IPS-NIHi11 (cell line): ENCODE measurements around the gene TCFL5.

Experiments
- DNase-seq: peaks from one replicate; pipeline ENCODE4 v3.0.0; 2012; ENCODE audit warnings: mixed read lengths, low spot score

The TCFL5 gene

DNA sequence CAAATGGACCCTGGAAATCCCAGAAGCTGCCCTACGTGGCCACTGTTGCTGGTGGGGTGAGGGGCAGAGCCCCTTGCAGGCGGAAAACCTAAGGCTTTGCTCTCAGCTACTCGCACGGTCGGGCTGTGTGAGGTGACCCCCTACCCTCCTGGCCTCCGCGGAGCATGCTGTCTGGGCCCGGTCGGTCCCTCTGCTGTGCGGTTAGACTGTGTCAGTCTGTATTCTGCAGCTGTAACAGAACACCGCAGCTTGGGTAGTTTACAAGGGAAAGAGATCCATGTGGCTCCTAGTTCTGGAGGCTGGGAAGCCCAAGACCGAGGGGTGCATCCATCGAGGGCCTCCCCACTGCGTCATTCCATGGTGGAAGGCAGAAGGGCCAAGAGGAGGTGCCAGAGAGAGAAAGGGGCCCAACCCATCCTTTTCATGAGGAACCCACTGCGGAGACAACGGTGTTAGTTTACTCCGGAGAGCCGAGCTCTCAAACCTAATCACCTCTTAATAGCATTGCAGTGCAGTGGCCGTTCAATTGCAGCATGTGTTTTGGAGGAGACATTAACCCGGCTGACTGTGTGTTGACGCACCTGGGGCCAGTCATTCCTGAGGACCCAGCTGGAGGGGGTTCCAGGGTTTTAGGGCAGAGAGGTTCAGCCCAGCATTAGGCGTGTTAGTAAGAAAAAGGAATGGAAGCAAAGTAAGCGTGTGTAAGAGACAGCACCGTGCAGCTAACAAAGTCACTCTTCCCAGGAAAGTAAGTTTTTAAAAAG, 26.5 kb downstream of the TCFL5 start:
- DNase-seq, result no peak

DNA sequence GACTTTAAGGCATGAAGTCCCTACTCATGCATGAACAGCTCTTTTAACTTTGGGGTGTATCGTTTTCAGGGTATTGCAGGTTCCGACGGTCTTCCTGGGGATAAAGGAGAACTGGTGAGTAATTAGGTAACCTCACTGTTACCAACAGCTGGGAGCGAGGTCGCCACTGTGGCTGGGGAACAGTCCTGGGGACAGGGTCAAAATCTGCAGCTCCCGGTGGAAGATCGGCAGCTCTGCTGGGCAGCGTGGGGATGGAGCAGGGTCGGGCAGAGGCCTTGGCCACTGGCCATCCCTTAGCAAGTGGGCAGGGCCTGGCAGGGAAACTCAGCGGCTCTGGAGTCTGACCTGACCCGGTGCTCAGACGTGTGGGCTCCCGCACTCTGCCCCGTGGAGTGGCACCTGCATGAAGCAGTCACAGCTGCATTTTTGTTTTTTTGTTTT, 28.7 kb downstream of the TCFL5 start:
- no peak for DNase-seq

DNA sequence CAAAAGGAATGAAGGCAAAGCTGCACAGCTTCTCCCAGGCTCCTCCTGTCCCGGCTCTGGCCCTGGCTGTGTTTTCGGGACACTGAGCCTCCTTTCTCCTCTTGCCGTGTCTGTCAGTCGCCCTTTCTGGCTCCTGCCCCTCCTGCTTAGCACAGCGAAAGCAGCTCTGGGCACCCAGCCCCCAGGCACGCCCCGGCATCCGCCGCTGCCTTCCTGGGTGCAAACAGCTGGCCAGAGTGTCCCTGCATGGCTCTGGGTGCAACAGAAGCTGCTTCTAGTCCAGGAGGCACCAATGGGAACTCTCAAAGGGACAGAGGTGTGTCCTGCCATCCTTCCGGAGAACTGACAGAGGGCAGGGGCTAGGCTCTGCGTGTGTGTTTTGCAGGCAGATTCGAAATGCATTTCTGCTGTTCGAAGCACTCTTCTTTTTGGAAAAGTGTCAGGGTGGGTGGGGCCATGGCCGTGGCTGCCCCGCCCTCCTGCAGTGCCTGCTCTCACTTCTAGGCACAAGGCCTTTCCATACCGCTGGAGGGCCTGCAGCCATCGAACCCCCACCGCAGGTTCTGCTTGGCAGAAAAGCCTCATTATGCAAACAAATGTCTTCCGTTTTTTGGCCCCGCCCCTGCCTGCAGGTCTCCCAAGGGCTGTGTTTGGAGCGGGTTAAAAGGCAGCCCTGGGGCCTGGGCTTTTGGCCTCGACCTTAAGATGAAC, 29.3 kb downstream of the TCFL5 start:
- DNase-seq, result no peak

DNA sequence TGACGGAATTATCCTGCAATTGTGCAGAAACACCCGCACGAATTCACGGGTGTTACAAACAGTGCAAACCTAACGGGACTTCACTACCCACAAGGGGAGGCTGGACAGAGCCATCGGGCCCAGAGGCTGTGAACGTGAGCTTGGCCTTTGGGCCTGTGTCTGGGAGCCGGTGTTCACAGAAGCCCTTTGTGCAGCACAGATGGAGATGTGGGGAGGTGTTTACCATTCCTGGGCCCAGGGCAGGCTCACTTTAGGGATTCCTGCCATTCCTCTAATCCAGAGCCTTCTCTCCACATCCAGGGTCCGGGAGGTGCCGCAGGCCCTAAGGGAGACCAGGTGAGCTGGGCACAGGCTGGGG, 29.8 kb downstream of the TCFL5 start:
- DNase-seq, result no peak

DNA sequence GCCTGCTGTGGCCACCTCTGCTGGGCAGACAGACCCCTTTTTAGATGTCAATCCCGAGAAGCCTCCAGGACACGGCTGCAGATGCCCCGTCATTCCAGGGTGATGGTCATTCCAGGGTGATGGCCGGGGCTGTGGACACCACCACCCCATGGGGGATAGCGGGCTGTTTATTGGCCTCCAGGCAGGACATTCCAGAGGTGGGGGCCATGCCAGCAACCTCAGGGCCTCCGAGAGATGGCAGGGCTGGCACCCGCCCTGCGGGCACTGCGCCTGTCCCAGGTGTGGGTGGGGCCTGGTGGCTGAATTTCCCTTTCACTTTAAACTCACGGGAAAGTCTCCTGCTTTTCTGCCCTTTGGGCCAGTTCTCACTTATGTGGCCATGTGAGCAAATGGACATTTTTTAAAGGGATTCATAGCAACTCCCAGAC, 30.2 kb downstream of the TCFL5 start:
- DNase-seq, result no peak

DNA sequence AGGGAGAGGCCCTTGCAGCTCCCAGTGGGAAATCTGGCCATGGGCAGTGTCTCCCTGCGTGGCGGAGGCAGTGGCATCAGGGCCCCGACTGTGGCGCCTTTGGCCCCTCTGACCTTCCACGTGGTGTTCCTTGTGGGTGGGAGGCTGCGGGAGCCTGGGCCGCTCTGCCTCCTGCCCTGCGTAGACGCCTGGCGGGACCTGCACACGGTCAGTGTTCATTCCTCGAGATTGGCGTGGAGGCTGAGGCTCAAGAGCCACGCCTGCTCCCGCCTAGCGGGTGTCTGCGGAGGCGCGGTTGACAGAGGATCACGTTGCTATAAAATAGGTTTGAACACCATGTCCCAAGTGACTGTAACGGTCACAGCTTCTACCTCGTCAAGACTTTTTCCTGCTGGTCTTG, 30.8 kb downstream of the TCFL5 start:
- DNase-seq, result no peak

DNA sequence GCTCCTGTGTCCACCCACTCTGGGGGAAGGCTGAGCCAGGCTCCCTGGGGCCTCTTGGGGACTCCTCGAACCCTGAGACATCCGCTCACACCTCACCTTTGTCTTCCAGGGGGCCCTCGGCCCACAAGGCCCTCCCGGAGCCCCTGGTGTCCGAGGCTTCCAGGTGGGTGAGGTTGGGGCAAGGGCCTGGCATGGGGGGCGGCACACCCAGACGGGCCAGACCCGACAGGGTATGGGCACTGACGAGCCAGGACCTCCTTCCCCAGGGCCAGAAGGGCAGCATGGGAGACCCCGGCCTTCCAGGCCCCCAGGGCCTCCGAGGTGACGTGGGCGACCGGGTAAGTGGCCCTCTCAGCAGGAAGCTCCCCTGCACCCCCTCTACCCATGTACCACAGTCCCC, 31.4 kb downstream of the TCFL5 start:
- no peak for DNase-seq

DNA sequence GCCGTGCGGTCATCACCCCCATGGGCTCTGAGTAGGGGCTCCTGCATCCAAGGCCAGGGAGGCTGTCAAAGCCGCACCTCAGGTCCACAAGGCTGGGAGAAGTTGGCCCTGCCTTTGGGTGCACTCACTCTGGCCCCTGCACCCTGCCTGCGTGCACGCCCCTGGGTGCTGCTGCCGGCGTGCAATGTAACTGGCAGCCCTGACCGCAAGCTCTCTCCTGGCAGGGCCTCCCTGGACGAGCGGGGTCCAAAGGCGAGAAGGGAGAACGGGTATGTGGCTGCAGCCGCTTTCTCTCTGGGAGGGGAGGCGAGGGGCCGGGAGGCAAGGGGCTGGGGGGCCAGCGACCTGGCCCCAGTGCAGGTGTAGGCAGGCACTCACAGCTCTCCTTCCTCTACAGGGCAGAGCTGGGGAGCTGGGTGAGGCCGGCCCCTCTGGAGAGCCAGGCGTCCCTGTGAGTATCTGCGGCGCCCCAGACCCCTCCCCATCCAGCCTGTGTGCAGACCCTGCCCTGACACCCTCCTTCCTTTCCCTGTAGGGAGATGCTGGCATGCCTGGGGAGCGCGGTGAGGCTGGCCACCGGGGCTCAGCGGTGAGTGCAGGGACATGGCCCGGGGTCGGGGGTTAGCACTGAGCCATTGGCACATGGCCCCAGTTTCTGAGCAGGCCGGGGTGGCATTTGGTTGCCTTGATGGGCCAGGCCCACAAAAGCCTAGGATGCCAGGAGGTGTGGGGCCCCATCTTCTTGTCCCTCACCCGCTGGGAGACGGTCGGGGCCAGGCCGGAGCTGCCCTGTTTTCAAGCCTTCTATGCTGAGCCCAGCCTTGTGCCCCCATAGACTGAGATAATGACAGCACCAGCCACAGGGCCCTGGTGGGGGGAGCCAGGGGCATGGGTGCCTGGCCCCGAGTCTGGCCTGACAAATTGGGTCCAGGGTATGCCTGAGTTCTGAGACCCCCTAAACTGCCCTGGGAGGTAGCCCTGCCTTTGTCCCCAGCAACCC, 32.1 kb downstream of the TCFL5 start:
- DNase-seq, result no peak

DNA sequence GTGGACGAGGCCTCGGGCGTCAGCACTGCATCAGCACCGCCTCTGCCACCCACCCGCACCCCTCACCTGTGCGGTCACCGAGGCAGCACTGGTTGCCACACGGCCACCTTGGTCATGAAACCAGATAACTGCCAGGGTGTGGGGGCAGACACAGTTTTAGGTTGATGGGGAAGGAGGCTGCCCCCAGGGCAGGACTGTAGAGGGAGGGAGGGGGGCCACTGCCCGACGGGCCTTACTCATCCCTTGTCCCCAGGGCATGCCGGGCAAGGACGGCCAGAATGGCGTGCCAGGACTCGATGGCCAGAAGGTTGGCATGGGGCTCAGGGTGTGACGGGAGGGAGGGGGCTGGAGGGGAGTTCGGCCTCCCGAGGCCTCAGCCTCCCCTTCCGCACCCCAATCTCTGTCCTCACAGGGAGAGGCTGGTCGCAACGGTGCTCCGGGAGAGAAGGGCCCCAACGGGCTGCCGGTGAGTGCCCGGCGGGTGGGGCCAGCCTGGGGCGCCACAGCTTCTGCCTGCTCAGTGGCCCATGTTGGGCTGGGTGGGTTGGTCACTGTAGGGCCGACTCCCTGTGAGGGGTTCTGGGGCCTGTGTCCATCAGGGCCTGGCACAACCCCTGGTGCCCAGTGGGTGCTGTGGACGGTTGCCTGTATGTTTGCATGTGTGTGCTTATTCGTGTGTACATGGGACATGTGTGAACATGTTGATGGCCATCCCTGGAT, 33.0 kb downstream of the TCFL5 start:
- no peak for DNase-seq

DNA sequence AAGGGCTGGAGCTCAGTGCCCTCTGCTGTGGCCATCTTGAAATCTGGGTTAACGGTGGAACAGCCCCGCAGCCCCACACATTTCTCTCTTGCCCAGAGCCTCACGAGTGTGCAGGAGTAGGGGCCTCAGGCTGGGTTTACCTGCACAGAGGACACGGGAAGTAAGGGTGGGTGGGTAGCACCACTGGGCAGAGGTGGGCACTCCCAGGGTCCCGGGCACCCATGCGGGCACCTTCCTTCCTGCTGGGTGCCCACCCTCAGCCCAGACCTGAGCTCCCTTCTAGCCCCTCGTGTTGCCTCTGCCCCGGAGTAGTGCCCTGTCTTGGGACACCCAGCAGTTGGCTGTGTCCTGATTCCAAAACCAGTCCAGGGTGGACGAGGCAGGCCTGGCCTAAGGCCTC, 33.6 kb downstream of the TCFL5 start:
- no peak for DNase-seq

DNA sequence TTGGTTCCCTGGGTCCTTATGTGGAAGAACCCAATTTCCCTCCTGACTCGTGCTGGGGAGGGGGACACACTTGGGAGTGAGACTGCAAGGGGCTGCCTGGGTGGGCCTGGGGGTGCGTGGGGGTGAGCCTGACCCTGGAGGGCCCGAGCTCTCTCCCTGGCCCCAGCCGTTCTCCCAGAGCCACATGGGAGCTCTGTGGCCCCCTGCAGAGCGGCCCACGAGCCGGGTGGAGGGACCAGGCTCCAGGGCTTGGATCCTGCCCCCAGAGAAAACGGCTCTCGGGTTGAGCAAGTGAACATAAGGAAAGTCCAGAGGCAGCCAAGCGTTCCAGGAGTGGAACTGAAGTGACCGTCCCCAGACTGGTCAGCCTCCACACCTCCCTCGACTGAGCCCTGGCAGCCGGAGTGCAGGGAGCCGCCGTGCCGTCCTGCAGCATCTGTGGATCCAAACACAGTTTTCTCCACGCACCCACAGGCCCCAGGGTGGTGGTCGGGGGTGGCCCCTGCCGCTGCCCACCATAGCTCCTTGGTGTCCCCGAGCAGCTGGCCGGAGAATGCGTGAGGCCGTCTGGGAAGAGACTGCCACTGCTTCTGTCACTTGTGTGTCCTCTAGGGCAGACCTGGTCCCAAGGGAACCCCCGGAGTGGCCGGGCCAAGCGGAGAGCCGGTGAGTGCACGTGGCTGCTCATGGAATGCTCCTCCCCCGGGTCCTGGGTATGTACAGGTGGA, 34.1 kb downstream of the TCFL5 start:
- no peak for DNase-seq

DNA sequence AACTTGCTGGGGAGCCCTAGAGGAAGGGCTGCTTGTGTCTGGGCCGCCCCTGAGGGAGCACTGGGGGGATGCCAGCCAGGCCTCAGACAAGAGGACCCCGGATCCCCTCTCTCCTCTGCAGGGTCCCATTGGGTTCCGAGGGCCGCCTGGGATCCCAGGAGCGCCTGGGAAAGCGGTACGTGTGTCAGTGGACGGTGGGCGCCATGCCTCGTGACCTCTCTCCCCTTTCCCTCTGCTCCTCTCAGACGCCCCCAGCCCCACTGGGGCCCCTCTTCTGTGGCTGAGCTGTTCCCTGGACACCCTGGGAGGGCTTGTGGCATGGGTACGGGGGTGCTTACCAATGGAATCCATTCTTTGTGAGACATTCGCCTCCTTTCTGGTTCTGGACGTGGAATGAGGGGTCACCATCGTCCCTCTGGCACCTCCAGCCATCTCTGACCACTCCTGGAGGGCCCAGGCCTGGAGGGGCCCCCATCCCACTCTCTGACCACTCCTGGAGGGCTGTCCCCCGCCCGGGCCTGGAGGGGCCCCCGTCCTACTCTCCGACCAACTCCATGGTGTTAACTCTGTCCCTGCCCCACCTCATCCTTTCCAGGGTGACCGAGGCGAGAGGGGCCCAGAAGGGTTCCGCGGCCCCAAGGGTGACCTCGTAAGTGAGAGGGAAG, 34.8 kb downstream of the TCFL5 start:
- no peak for DNase-seq

DNA sequence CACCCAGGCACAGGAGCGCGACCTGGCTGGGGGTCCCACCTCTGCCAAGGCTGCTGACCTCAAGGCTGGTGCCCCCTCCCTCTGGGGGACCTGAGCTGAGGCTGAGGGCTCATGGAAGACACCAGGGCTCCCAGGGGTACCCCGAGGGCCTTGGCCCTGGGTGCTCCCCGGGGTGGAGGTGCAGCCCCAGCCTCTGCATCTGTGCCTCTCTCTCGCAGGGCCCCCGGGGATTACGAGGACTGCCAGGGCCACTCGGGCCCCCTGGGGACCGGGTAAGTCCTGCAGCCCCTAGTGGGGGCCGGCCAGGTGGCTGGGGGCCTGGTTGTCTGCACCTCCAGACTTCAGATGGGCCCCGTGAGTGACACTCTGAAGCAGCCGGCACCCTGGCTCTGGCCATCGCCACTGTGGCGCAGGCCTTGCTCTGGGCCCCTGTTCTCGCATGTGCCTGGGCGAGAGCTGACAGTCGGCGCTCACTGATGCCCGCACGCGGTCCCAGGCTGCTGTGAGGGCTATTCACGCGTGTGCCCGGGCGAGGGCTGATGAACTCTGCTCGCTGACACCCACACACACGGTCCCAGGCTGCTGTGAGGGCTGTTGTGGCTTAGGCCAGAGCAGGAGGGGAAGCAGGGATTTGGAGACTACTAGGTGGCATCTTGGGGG, 35.5 kb downstream of the TCFL5 start:
- DNase-seq, result no peak

DNA sequence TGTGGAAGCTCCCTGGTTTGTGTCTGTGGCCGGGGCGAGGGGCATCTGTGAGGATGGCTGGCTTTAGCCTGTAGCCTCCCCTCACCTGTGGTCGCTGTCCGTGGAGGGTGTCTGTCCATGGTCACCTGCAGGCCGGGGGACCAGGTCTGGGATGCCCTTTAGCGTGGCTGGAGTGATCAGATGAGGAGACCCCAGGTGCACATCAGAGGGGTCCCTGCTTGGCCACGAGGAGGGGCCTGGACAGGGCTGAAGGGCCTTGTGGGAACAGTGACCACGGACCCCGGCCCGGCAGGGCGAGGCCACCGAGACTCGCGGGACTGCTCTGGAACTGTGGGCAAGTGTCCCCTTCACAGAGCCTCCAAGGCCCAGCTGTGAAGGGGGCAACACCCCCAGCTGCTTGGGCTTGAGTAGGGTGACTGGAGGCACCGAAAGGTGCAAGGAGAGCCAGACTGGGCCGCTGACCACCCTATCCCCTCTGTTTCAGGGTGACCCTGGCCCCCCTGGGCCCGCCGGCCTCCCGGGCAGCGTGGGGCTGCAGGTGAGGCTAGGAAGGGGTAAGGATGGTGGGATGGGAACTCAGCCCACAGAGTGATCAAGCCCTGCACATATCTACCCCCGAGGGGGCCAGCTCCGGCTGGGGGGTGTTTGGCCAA, 36.2 kb downstream of the TCFL5 start:
- DNase-seq, result no peak

DNA sequence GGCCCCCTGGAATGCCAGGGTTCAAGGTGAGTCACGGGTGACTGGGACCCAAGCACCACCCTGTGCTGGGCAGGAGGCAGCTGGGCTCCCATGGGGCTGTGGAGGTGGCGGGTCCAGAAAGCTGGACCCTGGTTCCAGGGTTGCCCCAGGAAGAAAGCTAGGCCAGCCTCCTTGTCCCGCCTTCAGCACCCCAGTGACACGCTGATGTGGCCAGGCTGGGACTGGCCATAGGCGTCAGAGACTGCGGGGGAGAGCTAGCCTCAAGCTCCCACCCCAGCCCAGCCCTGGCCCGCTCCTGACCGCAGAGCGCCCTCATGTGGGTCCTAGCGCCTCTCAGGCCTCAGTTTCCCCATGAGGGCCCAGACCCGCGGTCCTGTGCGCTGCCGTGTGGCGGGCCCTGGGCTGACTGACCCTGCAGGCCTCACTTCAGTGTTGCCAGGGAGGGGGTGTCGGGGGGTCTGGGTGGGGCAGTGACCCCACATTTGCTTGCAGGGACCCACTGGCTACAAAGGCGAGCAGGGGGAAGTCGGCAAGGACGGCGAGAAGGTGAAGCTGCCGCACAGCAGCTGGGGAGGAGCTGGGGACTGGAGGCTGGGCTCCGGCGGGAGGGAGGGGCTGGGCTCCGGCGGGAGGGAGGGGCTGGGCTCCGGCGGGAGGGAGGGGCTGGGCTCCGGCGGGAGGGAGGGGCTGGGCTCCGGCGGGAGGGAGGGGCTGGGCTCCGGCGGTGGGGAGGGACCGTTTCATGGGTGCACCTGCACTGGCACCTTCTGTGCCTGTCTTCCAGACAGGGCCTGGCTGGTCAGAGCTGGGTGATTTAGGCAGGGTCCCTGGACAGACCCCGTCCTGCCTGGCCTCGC, 36.9 kb downstream of the TCFL5 start:
- peak; percentile 85 for DNase-seq

DNA sequence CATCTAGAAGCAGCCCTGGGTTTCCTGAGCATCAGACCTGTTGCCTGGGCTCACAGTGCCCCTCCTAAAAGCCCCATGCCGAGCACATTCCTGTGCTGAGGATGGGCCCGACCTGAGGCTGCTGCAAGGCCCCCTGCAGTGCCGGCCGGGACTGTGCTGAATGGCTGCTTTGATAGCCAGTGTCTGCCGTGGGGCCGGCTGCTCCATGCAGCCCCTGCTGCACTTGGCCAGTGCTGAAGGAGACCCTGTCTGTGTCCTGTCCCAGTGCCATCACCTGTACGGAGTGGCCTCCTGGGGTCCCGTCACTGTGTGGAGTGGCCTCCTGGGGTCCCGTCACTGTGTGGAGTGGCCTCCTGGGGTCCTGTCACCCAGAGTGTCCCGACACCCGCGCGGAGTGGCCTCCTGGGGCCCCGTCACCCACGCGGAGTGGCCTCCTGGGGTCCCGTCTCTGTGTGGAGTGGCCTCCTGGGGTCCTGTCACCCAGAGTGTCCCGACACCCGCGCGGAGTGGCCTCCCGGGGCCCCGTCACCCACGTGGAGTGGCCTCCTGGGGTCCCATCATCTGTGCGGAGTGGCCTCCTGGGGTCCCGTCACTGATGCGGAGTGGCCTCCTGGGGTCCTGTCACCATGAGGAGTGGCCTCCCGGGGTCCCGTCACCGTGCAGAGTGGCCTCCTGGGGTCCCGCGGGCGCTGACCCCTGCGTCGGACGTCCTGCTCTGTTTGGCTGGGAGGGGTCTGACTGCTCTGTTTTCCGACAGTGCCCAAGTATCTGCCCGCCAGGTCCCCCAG, 37.7 kb downstream of the TCFL5 start:
- DNase-seq, result peak; percentile 82

DNA sequence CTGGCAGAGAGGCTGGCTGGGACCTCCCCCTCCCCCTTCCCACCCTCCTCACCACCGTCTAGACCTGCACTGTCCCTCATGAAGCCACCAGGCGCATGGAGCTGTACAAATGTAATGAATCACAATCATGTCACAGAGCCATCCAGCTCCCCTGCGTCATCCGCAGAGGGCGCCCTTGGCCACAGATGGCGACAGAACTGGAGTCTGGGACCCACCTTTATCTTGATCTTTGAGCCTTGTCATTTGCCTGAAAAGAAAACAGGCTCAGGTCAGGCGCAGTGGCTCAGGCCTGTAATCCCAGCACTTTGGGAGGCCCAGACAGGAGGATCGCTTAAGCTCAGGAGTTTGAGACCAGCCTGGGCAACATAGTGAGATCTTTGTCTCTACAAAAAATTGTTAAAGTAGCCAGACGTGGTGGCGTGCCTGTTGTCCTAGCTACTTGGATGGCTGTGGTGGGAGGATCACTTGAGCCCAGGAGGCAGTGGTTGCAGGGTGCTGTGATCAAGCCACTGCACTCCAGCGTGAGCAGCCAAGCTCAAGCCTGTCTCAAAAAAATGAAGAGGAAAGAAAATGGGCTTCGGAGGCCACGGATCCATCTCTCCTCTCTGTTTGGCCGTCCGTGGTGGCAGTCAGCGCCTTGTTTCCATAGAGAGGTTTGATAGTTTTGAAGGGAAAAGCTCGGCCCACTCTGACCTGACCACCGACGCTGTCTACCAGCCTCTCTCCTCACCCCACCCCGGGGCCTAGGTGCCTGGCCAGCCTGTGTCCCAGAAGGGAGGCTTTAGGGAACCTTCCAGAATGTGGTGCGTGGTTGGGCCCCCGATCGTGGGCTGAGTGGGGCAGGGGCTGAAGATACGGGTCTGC, 38.6 kb downstream of the TCFL5 start:
- DNase-seq, result peak; percentile 49
